ENCODE data around the gene ANKRD12. TPM values are rescaled to one million over a fixed set of nuclear protein-coding genes. Genes with fewer than 3 reads are reported as not detected.

The ANKRD12 gene
- total RNA-seq, 4 donors from 2014 or later: 13.0 to 60.3 (median 23.4) TPM

DNA sequence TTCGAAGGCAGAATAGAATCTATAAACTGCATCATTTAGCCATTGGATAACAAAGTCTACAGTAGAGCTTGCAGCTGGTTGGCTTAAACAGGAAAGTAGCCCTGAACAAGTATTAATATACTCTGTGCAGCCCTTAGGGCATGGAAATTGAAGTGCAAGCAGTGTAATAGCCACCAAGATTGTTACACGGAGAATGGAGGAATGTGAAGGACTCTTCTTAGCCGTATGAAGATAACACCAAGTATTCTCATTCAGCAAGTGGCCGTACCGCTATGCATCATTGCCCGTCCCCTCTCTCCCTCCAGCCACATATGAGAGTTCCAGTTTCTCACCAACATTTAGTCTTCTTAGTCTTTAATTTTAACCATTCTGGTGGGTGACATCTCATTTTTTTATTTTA lies 40.5 kb downstream of the ANKRD12 start:
- DNase-seq: no peak
- Histone ChIP-seq H3K4me1 (peaks cover 5 to 70% (median 22%) of the 10 kb centered on the region in 3 donors), H3K9me3 (no peaks in the 10 kb centered on the region), H3K27ac (no peak overlapping the region), H3K27me3 (no peaks in the 10 kb centered on the region), H3K36me3 (peaks cover 0 to 4% (median 0%) of the 10 kb centered on the region in 3 donors), H3K4me3 (no peak overlapping the region)
- WGBS, 2 donors: 92% methylated on average over 6 of the region's 6 CpGs
- TF ChIP-seq POLR2A (IDR thresholded peaks at IDR 0.05): no peak
- TF ChIP-seq, protein P1, sequence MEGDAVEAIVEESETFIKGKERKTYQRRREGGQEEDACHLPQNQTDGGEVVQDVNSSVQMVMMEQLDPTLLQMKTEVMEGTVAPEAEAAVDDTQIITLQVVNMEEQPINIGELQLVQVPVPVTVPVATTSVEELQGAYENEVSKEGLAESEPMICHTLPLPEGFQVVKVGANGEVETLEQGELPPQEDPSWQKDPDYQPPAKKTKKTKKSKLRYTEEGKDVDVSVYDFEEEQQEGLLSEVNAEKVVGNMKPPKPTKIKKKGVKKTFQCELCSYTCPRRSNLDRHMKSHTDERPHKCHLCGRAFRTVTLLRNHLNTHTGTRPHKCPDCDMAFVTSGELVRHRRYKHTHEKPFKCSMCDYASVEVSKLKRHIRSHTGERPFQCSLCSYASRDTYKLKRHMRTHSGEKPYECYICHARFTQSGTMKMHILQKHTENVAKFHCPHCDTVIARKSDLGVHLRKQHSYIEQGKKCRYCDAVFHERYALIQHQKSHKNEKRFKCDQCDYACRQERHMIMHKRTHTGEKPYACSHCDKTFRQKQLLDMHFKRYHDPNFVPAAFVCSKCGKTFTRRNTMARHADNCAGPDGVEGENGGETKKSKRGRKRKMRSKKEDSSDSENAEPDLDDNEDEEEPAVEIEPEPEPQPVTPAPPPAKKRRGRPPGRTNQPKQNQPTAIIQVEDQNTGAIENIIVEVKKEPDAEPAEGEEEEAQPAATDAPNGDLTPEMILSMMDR (IDR thresholded peaks at IDR 0.05): no peak
- intact Hi-C loops (cut with DNase I): no loop called here

DNA sequence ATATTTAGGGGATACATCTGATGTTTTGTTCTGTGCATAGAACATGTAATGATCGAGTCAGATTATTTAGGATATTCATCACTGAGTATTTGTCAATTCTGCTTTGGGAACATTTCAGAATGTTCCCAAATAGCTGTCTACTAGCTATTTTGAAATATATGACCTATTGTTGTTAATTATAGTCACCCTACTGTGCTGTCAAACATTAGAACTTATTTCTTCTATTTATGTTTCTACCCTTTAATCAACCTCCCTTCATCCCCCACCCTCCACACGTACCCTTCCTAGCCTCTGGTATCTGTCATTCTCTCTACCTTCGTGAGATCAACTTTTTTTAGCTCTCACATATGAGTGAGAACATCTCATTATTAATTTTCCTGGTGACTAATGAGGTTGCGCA lies 40.9 kb downstream of the ANKRD12 start:
- DNase-seq: no peak
- peaks cover 0 to 8% (median 0%) of the 10 kb centered on the region in 3 donors for H3K36me3 ChIP-seq
- H3K27ac ChIP-seq: no peak overlapping the region
- intact Hi-C loops (cut with DNase I): no loop called here
- no peak overlapping the region for H3K4me3 ChIP-seq
- no peak for TF ChIP-seq POLR2A (IDR thresholded peaks at IDR 0.05)
- TF ChIP-seq, protein P1 (IDR thresholded peaks at IDR 0.05): no peak
- no peaks in the 10 kb centered on the region for H3K27me3 ChIP-seq
- 74 to 83% methylated on average over 4 of the region's 4 CpGs for WGBS, 2 donors
- no peaks in the 10 kb centered on the region for H3K9me3 ChIP-seq
- peaks cover 5 to 65% (median 22%) of the 10 kb centered on the region in 3 donors for H3K4me1 ChIP-seq

DNA sequence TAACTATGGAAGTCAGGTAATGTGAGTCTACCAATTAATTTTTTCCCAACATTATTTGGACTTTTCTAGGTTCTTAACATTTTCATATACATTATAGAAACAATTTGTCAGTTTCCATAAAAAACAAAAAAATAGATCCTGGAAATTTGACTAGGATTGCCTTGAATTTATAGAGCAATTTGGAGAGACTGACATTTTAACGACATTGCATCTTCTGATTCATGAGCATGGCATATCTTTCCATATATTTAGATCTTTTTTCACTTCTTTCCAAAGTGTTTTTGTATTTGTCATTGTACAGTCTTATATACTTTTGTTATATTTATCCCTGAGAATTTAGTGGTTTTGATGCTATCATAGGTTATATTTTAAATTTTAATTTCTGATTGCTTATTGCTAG lies 42.0 kb downstream of the ANKRD12 start:
- Histone ChIP-seq H3K4me1 (peaks cover 5 to 54% (median 15%) of the 10 kb centered on the region in 3 donors), H3K36me3 (peaks cover 0 to 19% (median 0%) of the 10 kb centered on the region in 3 donors), H3K4me3 (no peak overlapping the region), H3K27ac (no peak overlapping the region), H3K9me3 (no peaks in the 10 kb centered on the region), H3K27me3 (no peaks in the 10 kb centered on the region)
- TF ChIP-seq, protein P1 (IDR thresholded peaks at IDR 0.05): no peak
- no peak for TF ChIP-seq POLR2A (IDR thresholded peaks at IDR 0.05)
- 90 to 96% methylated on average over 1 of the region's 1 CpG for WGBS, 2 donors
- DNase-seq: no peak
- intact Hi-C loops (cut with DNase I): no loop called here

DNA sequence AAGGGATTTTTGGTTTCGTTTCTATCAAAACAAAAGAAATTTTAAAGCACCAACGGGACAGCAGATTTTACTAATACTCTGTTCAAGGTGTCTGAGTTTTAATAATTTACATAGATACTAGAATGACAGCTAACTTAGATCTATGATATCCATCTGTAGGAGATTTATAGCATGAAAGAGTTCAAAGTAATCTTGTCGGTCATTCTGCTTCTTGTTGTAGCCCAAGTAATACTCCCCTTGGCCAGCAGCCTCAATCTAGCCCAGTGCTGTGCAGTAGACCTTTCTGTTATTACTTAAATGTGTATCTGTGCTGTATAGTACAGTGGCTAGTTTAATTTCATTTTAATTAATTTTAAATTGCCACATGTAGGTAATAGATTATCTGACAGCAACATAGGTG lies 44.7 kb downstream of the ANKRD12 start:
- Histone ChIP-seq H3K36me3 (peaks cover 0 to 31% (median 0%) of the 10 kb centered on the region in 3 donors), H3K27ac (no peak overlapping the region), H3K4me3 (no peak overlapping the region), H3K27me3 (no peaks in the 10 kb centered on the region), H3K4me1 (peaks cover 0 to 52% (median 14%) of the 10 kb centered on the region in 3 donors), H3K9me3 (no peaks in the 10 kb centered on the region)
- TF ChIP-seq, protein P1 (IDR thresholded peaks at IDR 0.05): no peak
- no peak for TF ChIP-seq POLR2A (IDR thresholded peaks at IDR 0.05)
- intact Hi-C loops (cut with DNase I): no loop called here
- WGBS, 2 donors: 51 to 55% methylated on average over 3 of the region's 3 CpGs
- DNase-seq: no peak

- peaks cover 0 to 40% (median 8%) of the 10 kb centered on the region in 3 donors for H3K4me1 ChIP-seq
- TF ChIP-seq, protein P1 (IDR thresholded peaks at IDR 0.05): no peak
- TF ChIP-seq POLR2A (IDR thresholded peaks at IDR 0.05): no peak
- WGBS, 2 donors: 79% methylated on average over 5 of the region's 5 CpGs
- no peak for DNase-seq
- no peaks in the 10 kb centered on the region for H3K9me3 ChIP-seq
- H3K4me3 ChIP-seq: no peak overlapping the region
- intact Hi-C loops (cut with DNase I): no loop called here
- no peak overlapping the region for H3K27ac ChIP-seq
- H3K27me3 ChIP-seq: no peaks in the 10 kb centered on the region
- peaks cover 0 to 39% (median 0%) of the 10 kb centered on the region in 3 donors for H3K36me3 ChIP-seq
Measured at GRCh38 chr18:9182852-9183399, 46.3 kb downstream of the ANKRD12 start.

Data from esophagus squamous epithelium (tissue), 5 donors.